AG04450 (cell line): ENCODE measurements around the gene ABCG5. TPM values are rescaled to one million over a fixed set of nuclear protein-coding genes. Genes with fewer than 3 reads are reported as not detected.

Source experiments
- CTCF ChIA-PET: fragments of 300-600, 350-600 bp; formaldehyde crosslinking; extraction: SDS; loops from one replicate; lab custom pipeline; 2022; ENCODE audit warnings: antibody characterized with exemption, inconsistent platforms; lab: Charles Lee
- POLR2A ChIA-PET: fragments of 350-600 bp; formaldehyde crosslinking; extraction: SDS; loops from one replicate; lab custom pipeline; 2021; ENCODE audit warnings: antibody characterized with exemption, inconsistent platforms; lab: Yijun Ruan, JAX
- DNase-seq: peaks from one replicate; pipeline ENCODE4 v3.0.0-alpha.2; 2011; ENCODE audit warnings: low read depth, low spot score
- H3K27ac ChIP-seq: one replicate; pipeline ENCODE4 v1.5.1; 2012; ENCODE audit warnings: low read depth, low read length, control low read depth
- H3K27me3 ChIP-seq: one replicate; pipeline ENCODE4 v1.6.0; 2012; ENCODE audit warnings: low read length; ENCODE audit not compliant: control insufficient read depth, insufficient read depth
- H3K4me3 ChIP-seq: 2 replicates; pipeline ENCODE4 v1.5.1; 2011; ENCODE audit warnings: mild to moderate bottlenecking, low read depth, low read length, control low read depth
- H3K9me3 ChIP-seq: 2 replicates; pipeline ENCODE4 v1.5.1; 2012; ENCODE audit warnings: low read length; ENCODE audit not compliant: control insufficient read depth, insufficient read depth
- CTCF ChIP-seq: IDR thresholded peaks from 2 replicates; pipeline ENCODE4 v1.5.1; 2011; ENCODE audit warnings: low read depth, low read length, control low read depth, inconsistent platforms
- polyA plus RNA-seq: library from polyadenylated mRNA; depleted of rRNA; stranded (reverse); fragments of >200 nt; gene quantifications from 2 replicates; pipeline ENCODE4 v1.2.3, GENCODE V29; 2011

ABCG5 gene
- polyA plus RNA-seq, 1 experiment, result not detected

DNA sequence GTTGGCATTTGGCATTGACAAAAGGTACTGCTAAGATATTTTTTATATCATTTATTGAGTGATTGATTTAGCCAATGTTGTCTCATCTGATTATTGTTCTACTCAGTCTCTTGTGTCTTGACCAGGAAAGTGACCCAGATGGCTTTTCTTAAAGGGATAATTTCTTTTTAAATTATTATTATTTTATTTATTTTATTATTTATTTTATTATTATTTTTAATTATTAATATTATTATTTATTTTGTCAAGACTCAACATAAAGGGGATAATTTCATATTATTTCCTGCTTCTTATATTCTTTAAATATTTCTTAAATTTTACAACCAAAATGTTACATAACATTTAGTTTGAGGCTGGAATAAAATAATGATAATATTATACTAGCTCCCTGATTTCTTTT lies 37.7 kb downstream of the ABCG5 start:
- ChIA-PET POLR2A (no interaction called here), CTCF (no interaction called here)
- no peak overlapping the region for H3K4me3 ChIP-seq
- TF ChIP-seq CTCF, result no peak
- H3K9me3 ChIP-seq, result no peaks in the 10 kb centered on the region
- no peaks in the 10 kb centered on the region for H3K27me3 ChIP-seq
- no peak for DNase-seq
- H3K27ac ChIP-seq, result no peak overlapping the region

DNA sequence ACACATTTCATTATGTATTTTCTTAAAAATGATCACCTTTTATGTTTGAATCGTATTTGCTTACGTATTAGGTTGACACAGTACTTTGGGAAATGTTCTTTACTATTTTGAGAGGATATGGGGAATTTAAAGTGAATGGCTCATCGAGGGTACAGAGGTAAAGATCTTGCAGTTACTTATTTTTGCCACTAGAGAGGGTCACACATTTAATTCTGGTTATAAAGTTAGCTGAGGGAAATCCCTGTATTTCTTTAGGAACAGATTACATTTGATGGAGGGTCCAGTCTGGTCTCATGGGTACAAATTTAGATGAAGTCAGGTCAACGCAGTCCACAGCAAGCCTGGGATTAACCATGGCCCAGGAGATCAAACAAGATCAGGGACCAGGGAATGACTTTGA lies 40.3 kb downstream of the ABCG5 start:
- H3K27ac ChIP-seq, result no peak overlapping the region
- H3K4me3 ChIP-seq, result no peak overlapping the region
- CTCF ChIA-PET, result interaction anchor here (0.8 to 1.1 kb wide), 2 partner anchors 12 to 185 kb away, joined by 3 read pairs; no protein-coding TSS in a partner anchor
- DNase-seq, result no peak
- no peaks in the 10 kb centered on the region for H3K9me3 ChIP-seq
- peak; percentile 18; the same call in 1 of the 2 replicates for TF ChIP-seq CTCF
- H3K27me3 ChIP-seq, result no peaks in the 10 kb centered on the region
- POLR2A ChIA-PET, result no interaction called here

DNA sequence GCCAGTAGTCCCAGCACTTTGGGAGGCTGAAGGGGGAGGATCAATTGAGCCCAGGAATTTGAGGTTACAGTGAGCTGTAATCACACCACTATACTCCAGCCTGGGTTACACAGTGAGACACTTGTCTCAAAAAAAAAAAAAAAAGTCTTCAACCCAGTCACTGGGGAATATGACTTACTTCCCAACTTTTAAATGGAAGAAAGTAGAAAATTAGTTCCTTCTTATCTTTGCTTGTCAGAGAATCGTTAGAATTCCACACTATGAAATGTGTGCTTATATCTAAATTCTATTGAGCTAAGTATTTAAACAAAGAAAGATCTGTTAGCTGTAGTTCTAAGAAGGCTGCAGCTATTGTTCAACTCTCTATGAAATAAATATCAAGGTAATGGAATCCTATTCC lies 42.4 kb downstream of the ABCG5 start:
- TF ChIP-seq CTCF, result no peak
- DNase-seq, result no peak
- ChIA-PET POLR2A (interaction anchor here (0.7 kb wide), 1 partner anchor 37 kb away, joined by 7 read pairs; no protein-coding TSS in a partner anchor), CTCF (interaction anchor here (1.1 kb wide), 1 partner anchor 82 kb away, joined by 3 read pairs; no protein-coding TSS in a partner anchor)
- Histone ChIP-seq H3K4me3 (no peak overlapping the region), H3K27ac (no peak overlapping the region), H3K9me3 (no peaks in the 10 kb centered on the region), H3K27me3 (no peaks in the 10 kb centered on the region)

GRCh38 chr2:43794956-43795355 lies 43.7 kb downstream of the ABCG5 start:
- POLR2A ChIA-PET, result no interaction called here
- no peak overlapping the region for H3K4me3 ChIP-seq
- no peak for DNase-seq

DNA sequence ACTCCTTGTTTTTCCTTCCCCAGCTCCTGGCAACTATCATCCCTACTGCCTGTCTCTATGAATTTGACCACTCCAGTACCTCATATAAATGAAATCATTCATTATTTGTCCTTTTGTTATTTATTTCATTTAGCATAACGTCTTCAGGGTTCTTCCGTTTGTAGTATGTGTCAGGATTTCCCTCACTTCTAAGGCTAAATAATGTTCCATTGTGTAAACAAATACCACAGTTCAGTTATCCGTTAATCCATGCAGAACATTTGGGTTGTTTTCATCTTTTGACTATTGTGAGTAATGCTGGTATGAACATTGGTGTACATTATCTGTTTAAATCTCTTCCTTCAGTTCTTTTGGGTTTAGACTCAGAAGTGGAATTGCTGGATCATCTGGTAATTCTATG lies 46.0 kb downstream of the ABCG5 start:
- Histone ChIP-seq H3K9me3 (no peaks in the 10 kb centered on the region), H3K27ac (no peak overlapping the region), H3K27me3 (no peaks in the 10 kb centered on the region), H3K4me3 (no peak overlapping the region)
- CTCF ChIA-PET, result no interaction called here
- TF ChIP-seq CTCF, result no peak
- POLR2A ChIA-PET, result no interaction called here
- DNase-seq, result no peak

More at GRCh38 chr2:43794956-43795355, 43.7 kb downstream of the ABCG5 start:
- H3K27me3 ChIP-seq, result no peaks in the 10 kb centered on the region
- TF ChIP-seq CTCF, result no peak
- no peaks in the 10 kb centered on the region for H3K9me3 ChIP-seq
- CTCF ChIA-PET, result no interaction called here
- H3K27ac ChIP-seq, result no peak overlapping the region
